B cell (primary cell): Measurements from ENCODE around the gene RSPH1.

ENCODE experiments used
- EZH2 ChIP-seq: IDR thresholded peaks from 2 replicates; pipeline ENCODE4 v1.6.1; 2012; ENCODE audit warnings: borderline replicate concordance, low read depth, mild to moderate bottlenecking, moderate library complexity, low read length; ENCODE audit not compliant: insufficient read depth, poor library complexity, severe bottlenecking
- TF ChIP-seq, protein P1 (sequence below): fragments of 200-600 bp; IDR thresholded peaks from one replicate; pipeline ENCODE4 v1.8.0; 2022; ENCODE audit warnings: antibody characterized with exemption, mild to moderate bottlenecking

DNA sequence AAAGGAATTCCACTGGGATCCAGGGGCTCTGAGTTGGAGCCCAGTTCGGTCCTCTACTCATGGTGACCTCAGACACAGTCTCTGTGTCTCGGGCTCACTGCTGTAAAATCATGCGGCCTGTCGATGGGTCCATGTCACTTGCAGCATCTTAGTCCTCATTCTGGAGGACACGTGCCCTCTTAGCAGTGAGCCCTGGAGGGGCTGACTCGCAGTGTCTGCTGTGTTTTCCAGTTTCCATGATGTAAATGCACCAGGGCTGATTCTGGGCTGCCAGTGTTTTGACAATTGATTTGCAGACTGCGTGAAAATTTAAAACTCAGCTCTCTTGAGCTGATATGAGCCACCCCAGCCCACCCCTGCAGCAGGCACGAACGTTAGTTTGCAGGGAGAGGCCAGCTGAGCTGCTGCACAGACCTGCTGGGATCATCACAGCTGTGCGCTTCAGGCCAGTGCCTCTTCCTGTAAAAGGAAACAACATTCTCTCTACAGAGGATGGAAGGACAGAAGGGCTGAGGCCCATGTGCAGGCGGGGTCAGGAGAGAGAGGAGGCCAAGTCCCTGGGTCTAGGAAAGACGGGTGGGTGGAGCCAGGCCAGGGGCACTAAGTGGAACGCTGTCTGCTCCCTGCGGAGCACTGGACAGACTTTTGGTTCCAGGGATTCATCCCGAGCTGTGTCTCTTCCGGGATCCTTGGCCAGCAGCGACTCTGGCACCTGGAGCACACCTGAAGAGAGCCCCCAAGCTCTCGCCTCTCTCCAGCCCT, 42.6 kb downstream of the RSPH1 start:
- TF ChIP-seq, protein P1, sequence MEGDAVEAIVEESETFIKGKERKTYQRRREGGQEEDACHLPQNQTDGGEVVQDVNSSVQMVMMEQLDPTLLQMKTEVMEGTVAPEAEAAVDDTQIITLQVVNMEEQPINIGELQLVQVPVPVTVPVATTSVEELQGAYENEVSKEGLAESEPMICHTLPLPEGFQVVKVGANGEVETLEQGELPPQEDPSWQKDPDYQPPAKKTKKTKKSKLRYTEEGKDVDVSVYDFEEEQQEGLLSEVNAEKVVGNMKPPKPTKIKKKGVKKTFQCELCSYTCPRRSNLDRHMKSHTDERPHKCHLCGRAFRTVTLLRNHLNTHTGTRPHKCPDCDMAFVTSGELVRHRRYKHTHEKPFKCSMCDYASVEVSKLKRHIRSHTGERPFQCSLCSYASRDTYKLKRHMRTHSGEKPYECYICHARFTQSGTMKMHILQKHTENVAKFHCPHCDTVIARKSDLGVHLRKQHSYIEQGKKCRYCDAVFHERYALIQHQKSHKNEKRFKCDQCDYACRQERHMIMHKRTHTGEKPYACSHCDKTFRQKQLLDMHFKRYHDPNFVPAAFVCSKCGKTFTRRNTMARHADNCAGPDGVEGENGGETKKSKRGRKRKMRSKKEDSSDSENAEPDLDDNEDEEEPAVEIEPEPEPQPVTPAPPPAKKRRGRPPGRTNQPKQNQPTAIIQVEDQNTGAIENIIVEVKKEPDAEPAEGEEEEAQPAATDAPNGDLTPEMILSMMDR: no peak
- no peak for TF ChIP-seq EZH2
